Testis (tissue), 2 donors: Measurements from ENCODE around the gene KLC1.

Experiments used
- CTCF ChIP-seq, 3 experiments: fragments of 450-650 bp in 2 of 3; fragments of 200-600 bp in 1 of 3; sonication (generic) in 1 of 3; IDR thresholded peaks; one replicate each; pipeline ENCODE4 v1.5.1; 2016 to 2019; ENCODE audit warnings: antibody characterized with exemption in 3 of 3, mild to moderate bottlenecking in 2 of 3, moderate library complexity in 1 of 3
- POLR2A ChIP-seq: fragments of 450-650 bp; IDR thresholded peaks from one replicate; pipeline ENCODE4 v1.6.1; 2017; ENCODE audit warnings: antibody characterized with exemption, mild to moderate bottlenecking, moderate library complexity

GRCh38 chr14:103749452-103749851, 120.4 kb downstream of the KLC1 start:
- TF ChIP-seq CTCF (IDR thresholded peaks at IDR 0.05) (no peak), POLR2A (no peak)
